HepG2 (cell line): ENCODE data around the gene AHSA1. TPM values are rescaled to one million over a fixed set of nuclear protein-coding genes. Genes with fewer than 3 reads are reported as not detected.

Experiments used
- ARNT ChIP-seq: fragments of 450-650 bp; IDR thresholded peaks from 2 replicates; pipeline ENCODE4 v1.6.1; 2017
- BHLHE40 ChIP-seq: IDR thresholded peaks from 2 replicates; pipeline ENCODE4 v1.6.1; 2011; ENCODE audit warnings: low read length, improper control_type of control experiment
- CBX2 ChIP-seq, 2 experiments: fragments of 200-600 bp in 1 of 2; sonication (generic); formaldehyde crosslinking in 1 of 2; IDR thresholded peaks; 2 replicates each; pipeline versions ENCODE4 v1.7.0 to v1.8.1; 2018 to 2022; ENCODE audit warnings: low read depth in 2 of 2, low read length in 1 of 2, mild to moderate bottlenecking in 1 of 2, missing genetic modification reagents in 1 of 2
- FOXA1 ChIP-seq, 2 experiments: fragments of 450-650 bp in 1 of 2; sonication (generic) in 1 of 2; formaldehyde crosslinking in 1 of 2; IDR thresholded peaks; 2 replicates each; pipeline versions ENCODE4 v1.4.0 to v1.6.1; 2016 to 2020; ENCODE audit warnings: missing genetic modification reagents in 1 of 2
- GZF1 ChIP-seq: sonication (generic); formaldehyde crosslinking; IDR thresholded peaks from 2 replicates; pipeline ENCODE4 v1.5.1; 2020; ENCODE audit warnings: mild to moderate bottlenecking, missing genetic modification reagents
- HMG20A ChIP-seq: IDR thresholded peaks from 2 replicates; pipeline ENCODE4 v1.6.1; 2016; ENCODE audit warnings: borderline replicate concordance
- HNRNPLL ChIP-seq: fragments of 200-400 bp; formaldehyde crosslinking; IDR thresholded peaks from 2 replicates; pipeline ENCODE4 v1.6.1; 2017; ENCODE audit warnings: mild to moderate bottlenecking, low read depth, low read length; ENCODE audit not compliant: poor library complexity, severe bottlenecking
- HOXD1 ChIP-seq: sonication (generic); formaldehyde crosslinking; IDR thresholded peaks from 2 replicates; pipeline ENCODE4 v1.5.0; 2020; ENCODE audit warnings: missing genetic modification reagents
- ISL2 ChIP-seq: sonication (generic); formaldehyde crosslinking; IDR thresholded peaks from 2 replicates; pipeline ENCODE4 v1.5.0; 2020; ENCODE audit warnings: missing genetic modification reagents
- KLF12 ChIP-seq: sonication (generic); formaldehyde crosslinking; IDR thresholded peaks from 2 replicates; pipeline ENCODE4 v1.4.0; 2020; ENCODE audit warnings: missing genetic modification reagents, borderline replicate concordance
- MIXL1 ChIP-seq: IDR thresholded peaks from 2 replicates; pipeline ENCODE4 v1.6.1; 2016
- MTF2 ChIP-seq: sonication (generic); formaldehyde crosslinking; IDR thresholded peaks from 2 replicates; pipeline ENCODE4 v1.5.0; 2020; ENCODE audit warnings: missing genetic modification reagents, borderline replicate concordance
- NFIC ChIP-seq: IDR thresholded peaks from 2 replicates; pipeline ENCODE4 v1.6.1; 2012; ENCODE audit warnings: mild to moderate bottlenecking, low read length, inconsistent platforms
- PTBP1 ChIP-seq: fragments of 200-400 bp; formaldehyde crosslinking; IDR thresholded peaks from 2 replicates; pipeline ENCODE4 v1.6.1; 2018; ENCODE audit warnings: low read length, low read depth; ENCODE audit not compliant: poor library complexity, severe bottlenecking
- SALL1 ChIP-seq: sonication (generic); formaldehyde crosslinking; IDR thresholded peaks from 2 replicates; pipeline ENCODE4 v1.8.0; 2022; ENCODE audit warnings: mild to moderate bottlenecking, missing genetic modification reagents
- SNRNP70 ChIP-seq: fragments of 200-400 bp; formaldehyde crosslinking; IDR thresholded peaks from 2 replicates; pipeline ENCODE4 v1.6.1; 2017; ENCODE audit warnings: mild to moderate bottlenecking, low read depth, low read length, moderate library complexity
- SOX13 ChIP-seq, 3 experiments: fragments of 450-650 bp in 1 of 3; sonication (generic) in 1 of 3; formaldehyde crosslinking in 1 of 3; IDR thresholded peaks in 2 of 3; conservative IDR thresholded peaks in 1 of 3; 2 replicates each; pipeline versions ENCODE4 v1.5.0 to v1.6.1; 2016 to 2020; ENCODE audit warnings: antibody characterized with exemption in 1 of 3, mild to moderate bottlenecking in 1 of 3, missing compliant biosample characterization in 1 of 3, missing genetic modification reagents in 1 of 3, moderate library complexity in 1 of 3
- ZBTB38 ChIP-seq: sonication (generic); formaldehyde crosslinking; IDR thresholded peaks from 2 replicates; pipeline ENCODE4 v1.5.1; 2020; ENCODE audit warnings: mild to moderate bottlenecking, missing genetic modification reagents
- ZFP82 ChIP-seq: sonication (generic); formaldehyde crosslinking; IDR thresholded peaks from 2 replicates; pipeline ENCODE4 v1.5.1; 2020; ENCODE audit warnings: mild to moderate bottlenecking, missing genetic modification reagents, borderline replicate concordance
- ZMYM4 ChIP-seq: sonication (generic); formaldehyde crosslinking; IDR thresholded peaks from 2 replicates; pipeline ENCODE4 v1.8.1; 2023; ENCODE audit warnings: mild to moderate bottlenecking, missing genetic modification reagents
- ZNF768 ChIP-seq: sonication (generic); formaldehyde crosslinking; IDR thresholded peaks from 2 replicates; pipeline ENCODE4 v1.4.0; 2020; ENCODE audit warnings: missing genetic modification reagents
- ZSCAN31 ChIP-seq: sonication (generic); formaldehyde crosslinking; IDR thresholded peaks from 2 replicates; pipeline ENCODE4 v1.5.0; 2020; ENCODE audit warnings: low read depth, mild to moderate bottlenecking, missing genetic modification reagents
- polyA plus RNA-seq, 8 experiments: library from polyadenylated mRNA; depleted of rRNA in 3 of 8; stranded (reverse) in 7 of 8; unstranded in 1 of 8; fragments of >200 nt; fragmentation: Illumina TruSeq in 4 of 8; extraction: Trizol in 4 of 8; gene quantifications; 2 replicates each; pipeline versions ENCODE4 v1.2.1 to v1.2.3, GENCODE V29; 2011 to 2016; ENCODE audit warnings: low read depth in 4 of 8, missing spikeins in 1 of 8, mixed read lengths in 1 of 8; ENCODE audit not compliant: insufficient read depth in 1 of 8
- total RNA-seq, 5 experiments: library from RNA; depleted of rRNA; stranded (reverse); fragments of >200 nt; fragmentation: Illumina TruSeq; extraction: Trizol; gene quantifications; 2 replicates each; pipeline ENCODE4 v1.2.3, GENCODE V29; 2016; ENCODE audit warnings: low read depth in 1 of 5
- TF ChIP-seq, protein P1 (sequence below): sonication (generic); formaldehyde crosslinking; IDR thresholded peaks from 2 replicates; pipeline ENCODE4 v1.8.1; 2023; ENCODE audit warnings: missing genetic modification reagents, mild to moderate bottlenecking, borderline replicate concordance
- TF ChIP-seq, protein P2 (sequence below), 2 experiments: sonication (generic) in 1 of 2; formaldehyde crosslinking in 1 of 2; IDR thresholded peaks; 2 replicates each; pipeline versions ENCODE4 v1.4.0 to v1.6.1; 2016 to 2020; ENCODE audit warnings: borderline replicate concordance in 1 of 2, low read depth in 1 of 2, mild to moderate bottlenecking in 1 of 2, missing genetic modification reagents in 1 of 2
- TF ChIP-seq, protein P3 (sequence below): IDR thresholded peaks from 2 replicates; pipeline ENCODE4 v1.6.1; 2018; ENCODE audit warnings: missing genetic modification reagents, mild to moderate bottlenecking, missing compliant biosample characterization

The AHSA1 gene
- total and polyA plus RNA-seq, 2 of the 13 experiments (the other 11 are each of a cell fraction or from before 2014, with no cell fraction given): 113 to 241 TPM

DNA sequence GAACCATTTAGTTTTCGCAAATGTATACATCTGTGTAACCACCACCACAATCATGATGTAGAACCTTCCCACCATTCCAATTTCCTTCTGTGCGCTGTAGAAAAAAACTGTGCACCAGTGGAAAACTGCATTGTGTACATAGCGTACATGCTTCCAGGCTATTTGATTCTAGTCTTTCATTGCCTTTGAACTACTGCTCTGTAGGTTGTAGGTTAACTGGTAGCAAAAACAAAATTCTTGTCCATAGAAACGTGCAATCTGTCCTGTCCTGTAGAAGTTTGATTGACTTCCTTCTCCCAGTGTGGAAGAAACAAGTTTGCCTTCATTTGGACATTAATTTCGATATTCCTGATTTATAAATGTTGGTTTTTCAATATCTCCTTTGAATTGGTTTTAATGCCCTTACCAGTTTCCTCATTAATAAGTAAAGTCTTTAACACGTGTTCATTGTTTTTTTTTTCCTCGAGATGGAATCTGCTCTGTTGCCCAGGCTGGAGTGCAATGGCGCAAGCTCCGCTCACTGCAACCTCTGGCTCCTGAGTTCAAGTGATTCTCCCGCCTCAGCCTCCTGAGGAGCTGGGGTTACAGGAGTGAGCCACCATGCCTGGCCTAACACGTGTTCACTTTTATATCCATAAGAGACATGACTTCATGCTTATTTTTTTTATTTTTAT lies 44.4 kb downstream of the AHSA1 start (continued):
- peak; percentile 16 for TF ChIP-seq HNRNPLL
- peak; percentile 78 for TF ChIP-seq MIXL1 (CRISPR knock-in tag)
- TF ChIP-seq, protein P1, sequence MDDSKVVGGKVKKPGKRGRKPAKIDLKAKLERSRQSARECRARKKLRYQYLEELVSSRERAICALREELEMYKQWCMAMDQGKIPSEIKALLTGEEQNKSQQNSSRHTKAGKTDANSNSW (CRISPR knock-in tag): no peak
- TF ChIP-seq, protein P2, sequence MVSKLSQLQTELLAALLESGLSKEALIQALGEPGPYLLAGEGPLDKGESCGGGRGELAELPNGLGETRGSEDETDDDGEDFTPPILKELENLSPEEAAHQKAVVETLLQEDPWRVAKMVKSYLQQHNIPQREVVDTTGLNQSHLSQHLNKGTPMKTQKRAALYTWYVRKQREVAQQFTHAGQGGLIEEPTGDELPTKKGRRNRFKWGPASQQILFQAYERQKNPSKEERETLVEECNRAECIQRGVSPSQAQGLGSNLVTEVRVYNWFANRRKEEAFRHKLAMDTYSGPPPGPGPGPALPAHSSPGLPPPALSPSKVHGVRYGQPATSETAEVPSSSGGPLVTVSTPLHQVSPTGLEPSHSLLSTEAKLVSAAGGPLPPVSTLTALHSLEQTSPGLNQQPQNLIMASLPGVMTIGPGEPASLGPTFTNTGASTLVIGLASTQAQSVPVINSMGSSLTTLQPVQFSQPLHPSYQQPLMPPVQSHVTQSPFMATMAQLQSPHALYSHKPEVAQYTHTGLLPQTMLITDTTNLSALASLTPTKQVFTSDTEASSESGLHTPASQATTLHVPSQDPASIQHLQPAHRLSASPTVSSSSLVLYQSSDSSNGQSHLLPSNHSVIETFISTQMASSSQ (IDR thresholded peaks at IDR 0.05; ENCODE audit: low read depth): peak; percentile 66
- TF ChIP-seq, protein P2 (CRISPR knock-in tag; IDR thresholded peaks at IDR 0.05; ENCODE audit: borderline replicate concordance): no peak
- TF ChIP-seq HMG20A (CRISPR knock-in tag): peak; percentile 73; the same call in 1 of the 2 replicates
- no peak for TF ChIP-seq CBX2 (IDR thresholded peaks at IDR 0.05; ENCODE audit: low read depth, low read length)
- no peak for TF ChIP-seq CBX2 (CRISPR knock-in tag; IDR thresholded peaks at IDR 0.05; ENCODE audit: low read depth)
- TF ChIP-seq ZBTB38: peak; percentile 94
- no peak for TF ChIP-seq HOXD1 (CRISPR knock-in tag)
- TF ChIP-seq ZNF768 (CRISPR knock-in tag): no peak
- TF ChIP-seq ZMYM4 (CRISPR knock-in tag): peak; percentile 15; the same call in 1 of the 2 replicates
- TF ChIP-seq PTBP1: no peak
- no peak for TF ChIP-seq ZFP82
- TF ChIP-seq SOX13 (IDR thresholded peaks at IDR 0.05): no peak
- TF ChIP-seq SOX13 (CRISPR knock-in tag; conservative IDR thresholded peaks at IDR 0.05 in 1 of 2, IDR thresholded peaks at IDR 0.05 in 1 of 2): peak in 1 of 2 experiments; percentile 69; a peak in 1 of 4 replicates
- TF ChIP-seq MTF2 (CRISPR knock-in tag): no peak
- TF ChIP-seq SALL1 (CRISPR knock-in tag): peak; percentile 60
- no peak for TF ChIP-seq KLF12 (CRISPR knock-in tag)
- TF ChIP-seq ISL2 (CRISPR knock-in tag): peak; percentile 65
- TF ChIP-seq ZSCAN31 (CRISPR knock-in tag): no peak
- TF ChIP-seq, protein P3, sequence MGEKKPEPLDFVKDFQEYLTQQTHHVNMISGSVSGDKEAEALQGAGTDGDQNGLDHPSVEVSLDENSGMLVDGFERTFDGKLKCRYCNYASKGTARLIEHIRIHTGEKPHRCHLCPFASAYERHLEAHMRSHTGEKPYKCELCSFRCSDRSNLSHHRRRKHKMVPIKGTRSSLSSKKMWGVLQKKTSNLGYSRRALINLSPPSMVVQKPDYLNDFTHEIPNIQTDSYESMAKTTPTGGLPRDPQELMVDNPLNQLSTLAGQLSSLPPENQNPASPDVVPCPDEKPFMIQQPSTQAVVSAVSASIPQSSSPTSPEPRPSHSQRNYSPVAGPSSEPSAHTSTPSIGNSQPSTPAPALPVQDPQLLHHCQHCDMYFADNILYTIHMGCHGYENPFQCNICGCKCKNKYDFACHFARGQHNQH (CRISPR knock-in tag): peak; percentile 38; the same call in 1 of the 2 replicates
- TF ChIP-seq GZF1: 0 out of 2 replicates have a peak, but pooled peaks have one; percentile 23
- peak; percentile 68; the same call in 1 of the 2 replicates for TF ChIP-seq FOXA1 (IDR thresholded peaks at IDR 0.05)
- TF ChIP-seq FOXA1 (CRISPR knock-in tag; IDR thresholded peaks at IDR 0.05): peak; percentile 89
- TF ChIP-seq SNRNP70: no peak
- TF ChIP-seq NFIC: peak; percentile 66; the same call in 1 of the 2 replicates
- TF ChIP-seq ARNT: no peak
- TF ChIP-seq BHLHE40: peak; percentile 63; the same call in 1 of the 2 replicates
